Naive thymus-derived CD4-positive, alpha-beta T cell (primary cell): ENCODE data around the gene SYCP2L. TPM values are rescaled to one million over a fixed set of nuclear protein-coding genes. Genes with fewer than 3 reads are reported as not detected.
A peak's percentile ranks its signal among the peaks of the same experiment; 100 is the strongest.
"Not testable (repeated sequence)": the region's sequence is repeated elsewhere in the genome, so short reads cannot be mapped to it uniquely, and the experiment has no call there.

ENCODE experiments used
- ATAC-seq: fragments of 150-1000 bp; cut with Tn5 transposase; 2 replicates; pipeline ENCODE4 v1.10.0; 2021; ENCODE audit warnings: mild to moderate bottlenecking, moderate library complexity
- CTCF ChIA-PET: fragments of 350-600 bp; sonication (Branson Sonifier 250); formaldehyde crosslinking; loops from one replicate; lab custom pipeline; 2021; ENCODE audit warnings: antibody characterized with exemption; lab: Charles Lee
- POLR2A ChIA-PET: fragments of 350-600 bp; sonication (Branson Sonifier 250); formaldehyde crosslinking; loops from one replicate; lab custom pipeline; 2021; ENCODE audit warnings: antibody characterized with exemption, inconsistent platforms; lab: Charles Lee
- DNase-seq, 9 donors: peaks; one replicate each; pipeline versions ENCODE4 v3.0.0 to v3.0.0-alpha.2; 2020 to 2022; ENCODE audit warnings: mixed read lengths in 1 of 9
- H3K27ac ChIP-seq: one replicate; pipeline ENCODE4 v1.7.0; 2013; ENCODE audit warnings: mild to moderate bottlenecking, low read depth, low read length, moderate library complexity
- H3K27me3 ChIP-seq, 2 donors: one replicate each; pipeline ENCODE4 v1.7.0; 2013; ENCODE audit warnings: low read length in 2 of 2, mild to moderate bottlenecking in 2 of 2, moderate library complexity in 2 of 2; ENCODE audit not compliant: control insufficient read depth in 2 of 2, insufficient read depth in 2 of 2
- H3K36me3 ChIP-seq, 3 experiments: 1 replicate in 2 of 3; 2 replicates in 1 of 3; pipeline ENCODE4 v1.7.0; 2013; ENCODE audit warnings: low read length in 3 of 3, mild to moderate bottlenecking in 3 of 3, moderate library complexity in 1 of 3; ENCODE audit not compliant: insufficient read depth in 3 of 3, control insufficient read depth in 2 of 3
- H3K4me1 ChIP-seq, 2 donors: one replicate each; pipeline ENCODE4 v1.7.0; 2013; ENCODE audit warnings: low read length in 2 of 2, mild to moderate bottlenecking in 2 of 2, moderate library complexity in 1 of 2; ENCODE audit not compliant: control insufficient read depth in 2 of 2, insufficient read depth in 2 of 2
- H3K4me3 ChIP-seq: 2 replicates; pipeline ENCODE4 v1.7.0; 2013; ENCODE audit warnings: mild to moderate bottlenecking, low read length
- H3K9me3 ChIP-seq, 3 experiments: 1 replicate in 2 of 3; 2 replicates in 1 of 3; pipeline ENCODE4 v1.7.0; 2013; ENCODE audit warnings: low read length in 3 of 3; ENCODE audit not compliant: control insufficient read depth in 2 of 3
- H3K27ac Mint-ChIP-seq, 9 donors: one replicate each; pipeline ENCODE4 v1.8.0; 2020 to 2022; ENCODE audit warnings: mixed read lengths in 9 of 9, mild to moderate bottlenecking in 8 of 9, moderate library complexity in 5 of 9, inconsistent platforms in 2 of 9
- H3K27me3 Mint-ChIP-seq, 5 donors: one replicate each; pipeline ENCODE4 v1.8.0; 2021 to 2022; ENCODE audit warnings: mixed read lengths in 5 of 5, mild to moderate bottlenecking in 1 of 5
- H3K36me3 Mint-ChIP-seq, 5 donors: one replicate each; pipeline ENCODE4 v1.8.0; 2020 to 2022; ENCODE audit warnings: mixed read lengths in 5 of 5, mild to moderate bottlenecking in 3 of 5, inconsistent platforms in 1 of 5
- H3K4me1 Mint-ChIP-seq, 7 donors: one replicate each; pipeline ENCODE4 v1.8.0; 2020 to 2022; ENCODE audit warnings: mixed read lengths in 7 of 7, mild to moderate bottlenecking in 3 of 7, inconsistent platforms in 1 of 7
- H3K4me3 Mint-ChIP-seq, 10 donors: one replicate each; pipeline ENCODE4 v1.8.0; 2020 to 2022; ENCODE audit warnings: mild to moderate bottlenecking in 10 of 10, mixed read lengths in 10 of 10, moderate library complexity in 6 of 10, inconsistent platforms in 2 of 10
- H3K9me3 Mint-ChIP-seq, 11 donors: one replicate each; pipeline ENCODE4 v1.8.0; 2020 to 2022; ENCODE audit warnings: mixed read lengths in 11 of 11, mild to moderate bottlenecking in 4 of 11, inconsistent platforms in 1 of 11, moderate library complexity in 1 of 11
- intact Hi-C, 2 donors: fragments of 100-400 bp; cut with micrococcal nuclease; formaldehyde crosslinking; loops; one replicate each; pipeline ENCODE4 v1.15.1; 2023
- polyA plus RNA-seq, 2 donors: library from polyadenylated mRNA; unstranded; fragments of 300-500 nt; fragmentation: Illumina TruSeq; gene quantifications; one replicate each; pipeline ENCODE4 v1.2.3, GENCODE V29; 2021
- total RNA-seq, 6 experiments: library from RNA in 5 of 6; stranded (reverse) in 5 of 6; gene quantifications; 1 replicate in 5 of 6; 2 replicates in 1 of 6; pipeline ENCODE4 v1.2.3 and lab custom pipeline; 2021 to 2026

The SYCP2L gene
- total and polyA plus RNA-seq, 7 experiments from 2014 or later: 0.20 to 0.40 TPM; not detected in 5

DNA sequence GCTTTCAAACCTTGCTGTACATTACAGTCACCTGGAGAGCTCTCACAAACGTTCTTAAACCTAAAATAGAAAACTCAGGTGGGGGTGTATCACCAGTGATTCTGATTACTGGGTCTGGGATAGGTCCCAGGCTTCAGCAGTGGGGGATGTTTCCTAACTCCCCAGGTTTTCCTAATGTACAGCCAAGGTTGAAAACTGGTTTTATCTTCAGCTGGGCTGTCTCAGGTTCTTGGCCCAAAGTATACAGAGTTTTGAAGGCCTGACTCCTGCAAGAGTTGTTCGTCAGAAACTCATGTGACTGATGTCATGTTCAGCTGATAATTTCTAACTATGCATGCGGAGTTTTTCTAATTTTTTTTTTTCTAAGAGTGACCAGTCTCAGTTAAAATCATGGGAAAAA, 9.8 kb downstream of the SYCP2L start:
- H3K4me1 ChIP-seq: no peaks in the 10 kb centered on the region
- H3K27ac Mint-ChIP-seq: no peak overlapping the region
- intact Hi-C loops: no loop called here
- H3K27me3 Mint-ChIP-seq: peaks cover 6 to 23% (median 16%) of the 10 kb centered on the region in 5 donors
- H3K36me3 Mint-ChIP-seq: no peaks in the 10 kb centered on the region
- no peak for ATAC-seq
- no peaks in the 10 kb centered on the region for H3K27me3 ChIP-seq
- H3K4me3 ChIP-seq: no peak overlapping the region
- no peak for DNase-seq
- H3K9me3 Mint-ChIP-seq: peaks cover 0 to 3% (median 0%) of the 10 kb centered on the region in 11 donors
- CTCF ChIA-PET: no interaction called here
- POLR2A ChIA-PET: no interaction called here
- H3K9me3 ChIP-seq: no peaks in the 10 kb centered on the region
- no peak overlapping the region for H3K27ac ChIP-seq
- H3K36me3 ChIP-seq: no peaks in the 10 kb centered on the region
- H3K4me1 Mint-ChIP-seq: peaks cover 0 to 6% (median 0%) of the 10 kb centered on the region in 7 donors
- H3K4me3 Mint-ChIP-seq: no peak overlapping the region

DNA sequence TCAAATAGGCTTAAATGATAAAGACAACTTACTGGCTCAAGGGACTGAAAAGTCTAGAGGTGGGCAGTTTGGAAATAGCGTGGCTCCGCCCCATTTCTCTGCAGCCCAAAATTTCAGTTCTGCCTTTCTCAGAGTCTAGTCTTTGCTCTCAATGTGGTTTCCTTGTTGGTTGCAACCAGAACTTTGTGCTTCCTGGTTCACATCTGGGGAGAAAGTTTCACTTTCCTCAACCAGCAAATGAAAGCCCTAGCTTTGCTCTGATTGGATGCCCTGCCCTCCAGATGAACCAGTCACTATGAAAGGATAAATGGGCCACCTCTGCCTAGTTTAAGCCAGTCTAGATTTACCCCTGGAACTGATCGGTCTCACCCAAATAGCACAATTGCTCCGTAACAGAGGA, 14.9 kb downstream of the SYCP2L start:
- intact Hi-C loops: no loop called here
- Histone ChIP-seq H3K27ac (no peak overlapping the region), H3K36me3 (no peaks in the 10 kb centered on the region), H3K4me3 (no peak overlapping the region), H3K27me3 (no peaks in the 10 kb centered on the region), H3K4me1 (no peaks in the 10 kb centered on the region), H3K9me3 (no peaks in the 10 kb centered on the region)
- Mint-ChIP-seq H3K27me3 (peaks cover 0 to 9% (median 0%) of the 10 kb centered on the region in 5 donors), H3K4me3 (peak overlapping the region in 2 of 10 donors; percentile 46 to 52), H3K27ac (no peak overlapping the region), H3K36me3 (no peaks in the 10 kb centered on the region), H3K4me1 (peaks cover 0 to 11% (median 6%) of the 10 kb centered on the region in 7 donors), H3K9me3 (peaks cover 0 to 4% (median 0%) of the 10 kb centered on the region in 11 donors)
- ChIA-PET CTCF (no interaction called here), POLR2A (no interaction called here)
- ATAC-seq: peak; percentile 77
- peak in 1 of 9 donors; percentile 4 for DNase-seq

DNA sequence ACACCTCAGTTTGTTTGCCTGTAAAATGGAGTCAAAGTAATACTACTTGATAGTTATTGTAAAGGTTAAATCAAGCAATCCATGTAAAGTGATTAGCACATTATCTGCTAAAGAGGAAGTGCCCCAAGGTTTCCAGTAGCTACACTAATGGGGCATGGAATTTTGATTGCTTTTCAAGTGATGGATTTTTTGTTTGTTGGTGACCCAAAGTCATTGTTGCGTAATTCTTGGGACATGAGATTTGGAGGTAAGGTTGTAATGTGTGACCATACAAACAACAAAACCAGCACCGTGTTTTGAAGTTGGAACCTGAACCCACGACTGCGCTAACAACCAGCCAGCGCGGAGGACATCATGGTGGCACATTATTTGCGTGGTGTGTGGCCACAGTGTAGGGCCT, 17.2 kb downstream of the SYCP2L start:
- Histone ChIP-seq H3K4me1 (no peaks in the 10 kb centered on the region), H3K27me3 (no peaks in the 10 kb centered on the region), H3K9me3 (no peaks in the 10 kb centered on the region), H3K27ac (no peak overlapping the region), H3K36me3 (no peaks in the 10 kb centered on the region), H3K4me3 (no peak overlapping the region)
- DNase-seq (no peak), ATAC-seq (no peak)
- Mint-ChIP-seq H3K36me3 (no peaks in the 10 kb centered on the region), H3K9me3 (peaks cover 0 to 4% (median 0%) of the 10 kb centered on the region in 11 donors), H3K27me3 (peaks cover 0 to 1% (median 0%) of the 10 kb centered on the region in 5 donors), H3K27ac (no peak overlapping the region), H3K4me3 (no peak overlapping the region), H3K4me1 (peaks cover 0 to 11% (median 6%) of the 10 kb centered on the region in 7 donors)
- ChIA-PET CTCF (interaction anchor here (0.6 kb wide), 1 partner anchor 337 kb away, joined by 3 read pairs; no protein-coding TSS in a partner anchor), POLR2A (no interaction called here)
- intact Hi-C loops: no loop called here

DNA sequence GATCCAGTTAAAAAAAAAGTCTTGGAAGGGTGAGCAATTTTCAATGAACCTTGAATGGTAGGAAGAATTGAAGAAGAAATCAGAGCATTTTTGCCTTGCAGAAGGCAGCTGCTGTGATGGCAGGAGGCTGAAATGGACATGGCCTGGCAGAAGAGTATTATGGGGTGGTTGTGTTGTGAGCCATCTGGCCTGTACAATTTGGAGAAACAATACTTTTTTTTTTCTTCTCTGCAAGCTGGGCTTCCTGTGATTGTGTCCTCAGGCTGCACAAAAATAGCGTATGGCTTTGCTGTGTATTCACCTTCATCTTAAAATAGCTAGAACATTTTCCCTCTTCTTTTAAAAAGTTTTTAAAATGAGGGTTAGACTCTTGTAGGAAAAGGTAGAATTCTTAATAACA, 21.4 kb downstream of the SYCP2L start:
- Histone ChIP-seq H3K27ac (no peak overlapping the region), H3K36me3 (no peaks in the 10 kb centered on the region), H3K4me1 (no peaks in the 10 kb centered on the region), H3K27me3 (no peaks in the 10 kb centered on the region), H3K4me3 (no peak overlapping the region), H3K9me3 (no peaks in the 10 kb centered on the region)
- POLR2A ChIA-PET: no interaction called here
- H3K27me3 Mint-ChIP-seq: peaks cover 6 to 21% (median 12%) of the 10 kb centered on the region in 5 donors
- H3K27ac Mint-ChIP-seq: no peak overlapping the region
- intact Hi-C loops: no loop called here
- H3K4me3 Mint-ChIP-seq: no peak overlapping the region
- no peaks in the 10 kb centered on the region for H3K4me1 Mint-ChIP-seq
- no peaks in the 10 kb centered on the region for H3K36me3 Mint-ChIP-seq
- CTCF ChIA-PET: no interaction called here
- ATAC-seq (no peak), DNase-seq (no peak)
- peaks cover 0 to 3% (median 0%) of the 10 kb centered on the region in 11 donors for H3K9me3 Mint-ChIP-seq

DNA sequence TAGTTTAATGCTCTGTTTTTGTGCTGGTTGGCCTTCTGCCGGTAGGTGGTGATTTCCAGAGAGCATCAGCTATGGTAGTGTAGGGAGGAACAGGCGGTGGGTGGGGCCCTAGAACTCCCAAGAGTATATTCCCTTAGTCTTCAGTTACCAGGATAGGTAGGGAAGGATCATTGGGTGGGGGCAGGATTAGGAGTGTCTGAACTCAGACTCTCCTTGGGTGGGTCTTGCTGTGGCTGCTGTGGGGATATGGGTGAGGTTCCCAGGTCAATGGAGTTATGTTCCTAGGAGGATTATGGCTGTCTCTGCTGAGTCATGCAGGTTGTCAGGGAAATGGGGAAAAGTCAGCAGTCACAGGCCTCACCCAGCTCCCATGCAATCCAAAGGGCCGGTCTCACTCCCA, 32.7 kb downstream of the SYCP2L start:
- DNase-seq, H3K4me3 Mint-ChIP-seq, H3K27ac ChIP-seq, ATAC-seq, H3K4me3 ChIP-seq, H3K27me3 ChIP-seq, POLR2A ChIA-PET, H3K36me3 Mint-ChIP-seq, H3K27ac Mint-ChIP-seq, H3K4me1 ChIP-seq, H3K4me1 Mint-ChIP-seq, CTCF ChIA-PET, intact Hi-C loops, H3K9me3 ChIP-seq, H3K36me3 ChIP-seq: not testable (repeated sequence)
- Mint-ChIP-seq H3K9me3 (peaks cover 0 to 19% (median 8%) of the 10 kb centered on the region in 11 donors), H3K27me3 (peaks cover 5 to 33% (median 26%) of the 10 kb centered on the region in 5 donors)

DNA sequence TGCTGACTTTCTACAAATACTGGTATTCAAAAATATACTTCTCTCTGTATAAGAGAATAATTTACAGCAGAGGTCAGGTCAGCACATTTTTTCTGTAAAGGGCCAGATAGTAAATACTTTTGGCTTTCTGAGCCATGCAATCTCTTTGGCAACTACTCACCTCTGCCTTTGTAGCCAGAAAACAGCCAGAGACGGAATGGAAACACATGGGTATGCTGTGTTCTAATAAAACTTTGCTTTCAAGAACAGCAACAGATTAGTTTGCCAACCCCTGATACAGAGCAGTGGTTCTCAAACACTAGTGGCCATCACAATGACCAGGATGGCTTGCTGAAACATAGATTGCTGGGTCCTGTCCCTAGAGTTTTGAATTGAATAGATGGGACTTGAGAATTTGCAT, 46.3 kb downstream of the SYCP2L start:
- POLR2A ChIA-PET: no interaction called here
- no peaks in the 10 kb centered on the region for H3K4me1 Mint-ChIP-seq

DNA sequence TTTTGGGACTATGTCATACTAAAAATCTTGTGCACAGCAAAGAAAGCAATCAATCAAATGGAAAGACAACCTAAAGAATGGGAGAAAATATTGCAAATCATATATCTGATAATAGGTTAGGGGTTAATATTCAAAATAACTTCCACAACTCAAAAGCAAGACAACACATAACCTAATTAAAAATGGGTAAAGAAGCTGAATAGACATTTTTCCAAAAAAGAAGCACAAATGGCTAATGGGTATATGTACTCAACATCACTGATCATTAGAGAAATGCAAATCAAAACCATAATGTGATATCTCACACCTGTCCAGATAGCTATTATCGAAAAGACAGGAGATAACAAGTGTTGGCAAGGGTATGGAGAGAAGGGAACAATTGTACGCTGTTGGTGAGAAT, 53.0 kb downstream of the SYCP2L start:
- no peaks in the 10 kb centered on the region for H3K36me3 Mint-ChIP-seq
- Histone ChIP-seq H3K27me3 (no peaks in the 10 kb centered on the region), H3K36me3 (no peaks in the 10 kb centered on the region), H3K4me3 (no peak overlapping the region), H3K27ac (no peak overlapping the region), H3K4me1 (no peaks in the 10 kb centered on the region), H3K9me3 (no peaks in the 10 kb centered on the region)
- DNase-seq (no peak), ATAC-seq (no peak)
- H3K4me1 Mint-ChIP-seq: no peaks in the 10 kb centered on the region
- intact Hi-C loops: no loop called here
- no peak overlapping the region for H3K4me3 Mint-ChIP-seq
- H3K27ac Mint-ChIP-seq: no peak overlapping the region
- CTCF ChIA-PET: no interaction called here
- POLR2A ChIA-PET: no interaction called here
- peaks cover 0 to 6% (median 0%) of the 10 kb centered on the region in 11 donors for H3K9me3 Mint-ChIP-seq
- peaks cover 5 to 21% (median 11%) of the 10 kb centered on the region in 5 donors for H3K27me3 Mint-ChIP-seq

More for the DNA sequence above, 46.3 kb downstream of the SYCP2L start:
- intact Hi-C loops: no loop called here
- no peaks in the 10 kb centered on the region for H3K36me3 Mint-ChIP-seq
- no peaks in the 10 kb centered on the region for H3K9me3 ChIP-seq
- DNase-seq (no peak), ATAC-seq (no peak)
- H3K27ac Mint-ChIP-seq: no peak overlapping the region
- peaks cover 0 to 6% (median 2%) of the 10 kb centered on the region in 11 donors for H3K9me3 Mint-ChIP-seq
- no peak overlapping the region for H3K4me3 Mint-ChIP-seq
- CTCF ChIA-PET: no interaction called here
- no peaks in the 10 kb centered on the region for H3K27me3 ChIP-seq
- no peaks in the 10 kb centered on the region for H3K4me1 ChIP-seq
- no peaks in the 10 kb centered on the region for H3K36me3 ChIP-seq
- H3K27me3 Mint-ChIP-seq: peaks cover 9 to 60% (median 19%) of the 10 kb centered on the region in 5 donors
- no peak overlapping the region for H3K27ac ChIP-seq
- H3K4me3 ChIP-seq: no peak overlapping the region
